ENCODE results near the gene C9orf57. TPM values are rescaled to one million over a fixed set of nuclear protein-coding genes. Genes with fewer than 3 reads are reported as not detected.
"Not testable (repeated sequence)": the region's sequence is repeated elsewhere in the genome, so short reads cannot be mapped to it uniquely, and the experiment has no call there.

C9orf57 gene
- total and polyA plus RNA-seq, 11 donors: not detected

GRCh38 chr9:72082536-72082935 is 22.1 kb upstream of the C9orf57 start:
- Histone ChIP-seq H3K36me3 (no peaks in the 10 kb centered on the region), H3K4me1 (no peaks in the 10 kb centered on the region), H3K9me3 (peaks cover 0 to 4% (median 0%) of the 10 kb centered on the region in 12 donors), H3K4me3 (no peak overlapping the region), H3K27ac (no peak overlapping the region), H3K27me3 (no peaks in the 10 kb centered on the region)
- WGBS, 4 donors: 76 to 86% (median 81%) methylated on average over 2 of the region's 2 CpGs
- intact Hi-C loops (cut with DNase I): no loop called here
- TF ChIP-seq CTCF (IDR thresholded peaks at IDR 0.05) (no peak), POLR2A (IDR thresholded peaks at IDR 0.05) (no peak)
- no peak for DNase-seq
- no peak for ATAC-seq

DNA sequence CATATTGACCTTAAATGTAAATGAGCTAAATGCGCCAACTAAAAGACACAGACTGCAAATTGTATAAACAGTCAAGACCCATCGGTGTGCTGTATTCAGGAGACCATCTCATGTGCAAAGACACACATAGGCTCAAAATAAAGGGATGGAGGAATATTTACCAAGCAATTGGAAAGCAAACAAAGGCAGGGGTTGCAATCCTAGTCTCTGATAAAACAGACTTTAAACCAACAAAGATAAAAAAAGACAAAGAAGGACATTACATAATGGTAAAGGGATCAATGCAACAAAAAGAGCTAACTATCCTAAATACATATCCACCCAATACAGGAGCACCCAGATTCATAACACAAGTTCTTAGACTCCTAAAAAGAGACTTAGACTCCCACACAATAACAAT is 14.3 kb upstream of the C9orf57 start:
- DNase-seq; ATAC-seq; H3K36me3 ChIP-seq; H3K4me1 ChIP-seq; H3K27ac ChIP-seq; H3K27me3 ChIP-seq; intact Hi-C loops (cut with DNase I); H3K4me3 ChIP-seq: not testable (repeated sequence)
- WGBS, 4 donors: 78 to 85% (median 85%) methylated on average over 2 of the region's 2 CpGs
- peaks cover 0 to 11% (median 0%) of the 10 kb centered on the region in 12 donors for H3K9me3 ChIP-seq

- H3K36me3 ChIP-seq: no peaks in the 10 kb centered on the region
- H3K4me3 ChIP-seq: no peak overlapping the region
- H3K9me3 ChIP-seq: peaks cover 0 to 3% (median 0%) of the 10 kb centered on the region in 12 donors
- no peak overlapping the region for H3K27ac ChIP-seq
- no peaks in the 10 kb centered on the region for H3K27me3 ChIP-seq
- no peaks in the 10 kb centered on the region for H3K4me1 ChIP-seq
- ATAC-seq: no peak
- no peak for TF ChIP-seq CTCF (IDR thresholded peaks at IDR 0.05)
- TF ChIP-seq POLR2A (IDR thresholded peaks at IDR 0.05): no peak
- no peak for DNase-seq
- intact Hi-C loops (cut with DNase I): no loop called here
- WGBS, 4 donors: 67 to 80% (median 77%) methylated on average over 7 of the region's 7 CpGs
Observed at GRCh38 chr9:72065076-72065475, 4.7 kb upstream of the C9orf57 start.

- TF ChIP-seq POLR2A (IDR thresholded peaks at IDR 0.05) (no peak), CTCF (IDR thresholded peaks at IDR 0.05) (no peak)
- H3K4me1 ChIP-seq: no peaks in the 10 kb centered on the region
- DNase-seq: no peak
- 77 to 89% (median 87%) methylated on average over 3 of the region's 3 CpGs for WGBS, 4 donors
- no peaks in the 10 kb centered on the region for H3K27me3 ChIP-seq
- H3K36me3 ChIP-seq: no peaks in the 10 kb centered on the region
- intact Hi-C loops (cut with DNase I): no loop called here
- no peak for ATAC-seq
- H3K9me3 ChIP-seq: no peaks in the 10 kb centered on the region
- no peak overlapping the region for H3K27ac ChIP-seq
- H3K4me3 ChIP-seq: no peak overlapping the region
Observed at GRCh38 chr9:72052122-72052521, 8.3 kb downstream of the C9orf57 start.

- Histone ChIP-seq H3K4me1 (no peaks in the 10 kb centered on the region), H3K27me3 (no peaks in the 10 kb centered on the region), H3K27ac (no peak overlapping the region), H3K36me3 (no peaks in the 10 kb centered on the region), H3K4me3 (no peak overlapping the region), H3K9me3 (no peaks in the 10 kb centered on the region)
- no peak for TF ChIP-seq POLR2A (IDR thresholded peaks at IDR 0.05)
- TF ChIP-seq CTCF (IDR thresholded peaks at IDR 0.05): no peak
- WGBS, 4 donors: 75 to 79% (median 77%) methylated on average over 10 of the region's 10 CpGs
- no peak for ATAC-seq
- no peak for DNase-seq
- intact Hi-C loops (cut with DNase I): loop anchor here in 3 of 10 donors (10.0 kb wide), 3 partner anchors 546 to 776 kb away; no protein-coding TSS in a partner anchor
Observed at GRCh38 chr9:72048850-72049249, 11.6 kb downstream of the C9orf57 start.

Measured in heart left ventricle (tissue), 16 donors.